GM12892 (cell line): Measurements from ENCODE around the gene RAB6A.

Source experiments
- POLR2A ChIP-seq: IDR thresholded peaks from 2 replicates; pipeline ENCODE4 v1.6.1; 2011; ENCODE audit warnings: low read depth, low read length, control low read depth
- TAF1 ChIP-seq: IDR thresholded peaks from 2 replicates; pipeline ENCODE4 v1.6.1; 2011; ENCODE audit warnings: low read depth, mild to moderate bottlenecking, control low read depth, low read length, borderline replicate concordance

DNA sequence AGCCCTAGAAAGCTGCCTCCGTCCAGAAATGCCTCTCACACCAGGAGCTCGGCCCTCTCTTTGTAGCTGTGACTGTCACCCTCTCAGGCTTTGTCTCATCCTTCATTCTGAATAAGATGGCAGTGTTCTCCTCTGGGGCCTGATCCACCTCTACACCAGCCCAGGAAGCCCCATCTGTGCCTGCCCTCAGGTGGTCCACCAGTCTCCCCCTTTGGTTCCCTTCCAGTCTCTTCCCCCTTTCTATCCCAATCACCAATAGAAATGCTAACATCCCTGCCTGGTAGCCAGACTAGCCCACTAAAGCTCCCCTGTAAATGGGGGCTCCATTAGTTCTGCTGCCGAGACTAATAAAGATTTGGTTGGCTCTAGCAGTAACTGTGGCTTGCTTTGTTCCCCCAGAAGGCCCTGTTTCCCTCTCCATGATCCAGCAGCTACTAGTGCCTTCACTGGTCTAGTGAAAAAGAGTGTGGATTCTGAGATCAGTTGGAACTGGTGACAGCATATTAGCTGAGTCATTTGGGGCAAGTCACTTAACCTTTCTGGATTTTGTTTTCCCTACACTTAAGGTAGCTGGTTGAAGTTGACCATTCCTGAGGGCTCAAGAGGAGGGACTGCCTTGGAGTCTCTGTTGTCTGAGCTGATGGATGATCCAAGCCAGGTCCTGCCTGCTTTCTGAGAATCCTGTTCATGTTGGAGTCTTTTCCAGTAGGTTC is 98.3 kb downstream of the RAB6A start:
- TF ChIP-seq TAF1, result no peak
- no peak for TF ChIP-seq POLR2A
